Rectal smooth muscle tissue (tissue), 1 donor: ENCODE data around the gene ACTBL2.
A peak's percentile ranks its signal among the peaks of the same experiment; 100 is the strongest.

ENCODE experiments used
- H3K27ac ChIP-seq: one replicate; pipeline ENCODE4 v1.7.0; 2013; ENCODE audit warnings: low read depth, low read length, inconsistent platforms
- H3K27me3 ChIP-seq: one replicate; pipeline ENCODE4 v1.7.0; 2013; ENCODE audit warnings: low read length; ENCODE audit not compliant: control insufficient read depth, insufficient read depth
- H3K36me3 ChIP-seq: one replicate; pipeline ENCODE4 v1.7.0; 2013; ENCODE audit warnings: low read length; ENCODE audit not compliant: control insufficient read depth, insufficient read depth
- H3K4me1 ChIP-seq: one replicate; pipeline ENCODE4 v1.7.0; 2013; ENCODE audit warnings: low read length; ENCODE audit not compliant: control insufficient read depth, insufficient read depth
- H3K4me3 ChIP-seq: one replicate; pipeline ENCODE4 v1.7.0; 2013; ENCODE audit warnings: low read length
- H3K9ac ChIP-seq: one replicate; pipeline ENCODE4 v1.7.0; 2013; ENCODE audit warnings: low read length

Gene ACTBL2

GRCh38 chr5:57505272-57506200 is 22.9 kb upstream of the ACTBL2 start:
- Histone ChIP-seq H3K27ac (no peak overlapping the region), H3K27me3 (no peaks in the 10 kb centered on the region), H3K9ac (no peak overlapping the region), H3K4me1 (no peaks in the 10 kb centered on the region), H3K4me3 (no peak overlapping the region), H3K36me3 (no peaks in the 10 kb centered on the region)

- Histone ChIP-seq H3K4me3 (no peak overlapping the region), H3K36me3 (no peaks in the 10 kb centered on the region), H3K27me3 (no peaks in the 10 kb centered on the region), H3K4me1 (no peaks in the 10 kb centered on the region), H3K27ac (no peak overlapping the region), H3K9ac (no peak overlapping the region)
Observed at GRCh38 chr5:57504357-57504756, 21.7 kb upstream of the ACTBL2 start.

GRCh38 chr5:57503433-57503832 is 20.8 kb upstream of the ACTBL2 start:
- Histone ChIP-seq H3K27ac (peak overlapping the region; percentile 17), H3K36me3 (no peaks in the 10 kb centered on the region), H3K4me1 (no peaks in the 10 kb centered on the region), H3K4me3 (no peak overlapping the region), H3K9ac (no peak overlapping the region), H3K27me3 (no peaks in the 10 kb centered on the region)

GRCh38 chr5:57501414-57502201 is 19.0 kb upstream of the ACTBL2 start:
- no peaks in the 10 kb centered on the region for H3K36me3 ChIP-seq
- no peak overlapping the region for H3K9ac ChIP-seq
- no peak overlapping the region for H3K4me3 ChIP-seq
- H3K27ac ChIP-seq, result no peak overlapping the region
- no peaks in the 10 kb centered on the region for H3K27me3 ChIP-seq
- H3K4me1 ChIP-seq, result no peaks in the 10 kb centered on the region

- Histone ChIP-seq H3K4me3 (peak overlapping the region; percentile 32), H3K27me3 (no peaks in the 10 kb centered on the region), H3K9ac (no peak overlapping the region), H3K27ac (no peak overlapping the region), H3K4me1 (no peaks in the 10 kb centered on the region), H3K36me3 (no peaks in the 10 kb centered on the region)
Observed at GRCh38 chr5:57499262-57500050, 16.8 kb upstream of the ACTBL2 start.

GRCh38 chr5:57497733-57498132 is 15.1 kb upstream of the ACTBL2 start:
- no peak overlapping the region for H3K4me3 ChIP-seq
- H3K4me1 ChIP-seq, result no peaks in the 10 kb centered on the region
- no peak overlapping the region for H3K9ac ChIP-seq
- H3K36me3 ChIP-seq, result no peaks in the 10 kb centered on the region
- no peak overlapping the region for H3K27ac ChIP-seq
- no peaks in the 10 kb centered on the region for H3K27me3 ChIP-seq

- H3K27ac ChIP-seq, result no peak overlapping the region
- H3K4me1 ChIP-seq, result no peaks in the 10 kb centered on the region
- no peak overlapping the region for H3K4me3 ChIP-seq
- no peaks in the 10 kb centered on the region for H3K27me3 ChIP-seq
- no peak overlapping the region for H3K9ac ChIP-seq
- H3K36me3 ChIP-seq, result no peaks in the 10 kb centered on the region
Observed at GRCh38 chr5:57495285-57496086, 12.9 kb upstream of the ACTBL2 start.

- no peaks in the 10 kb centered on the region for H3K4me1 ChIP-seq
- no peak overlapping the region for H3K27ac ChIP-seq
- no peak overlapping the region for H3K9ac ChIP-seq
- H3K4me3 ChIP-seq, result no peak overlapping the region
- no peaks in the 10 kb centered on the region for H3K36me3 ChIP-seq
- H3K27me3 ChIP-seq, result no peaks in the 10 kb centered on the region
Observed at GRCh38 chr5:57494104-57495098, 11.8 kb upstream of the ACTBL2 start.

- Histone ChIP-seq H3K36me3 (no peaks in the 10 kb centered on the region), H3K4me1 (no peaks in the 10 kb centered on the region), H3K27me3 (no peaks in the 10 kb centered on the region), H3K9ac (no peak overlapping the region), H3K4me3 (no peak overlapping the region), H3K27ac (no peak overlapping the region)
Observed at GRCh38 chr5:57493034-57493433, 10.4 kb upstream of the ACTBL2 start.

- Histone ChIP-seq H3K27ac (no peak overlapping the region), H3K4me3 (no peak overlapping the region), H3K9ac (no peak overlapping the region), H3K27me3 (no peaks in the 10 kb centered on the region), H3K36me3 (no peaks in the 10 kb centered on the region), H3K4me1 (no peaks in the 10 kb centered on the region)
Observed at GRCh38 chr5:57492632-57493031, 10.0 kb upstream of the ACTBL2 start.
